K562 (cell line): Measurements from ENCODE around the gene FCGR3A. TPM values are rescaled to one million over a fixed set of nuclear protein-coding genes. Genes with fewer than 3 reads are reported as not detected.
A peak's percentile ranks its signal among the peaks of the same experiment; 100 is the strongest.
"Not testable (repeated sequence)": the region's sequence is repeated elsewhere in the genome, so short reads cannot be mapped to it uniquely, and the experiment has no call there.

ENCODE experiments used
- BACH1 ChIP-seq: fragments of 200-800 bp; sonication (Bioruptor generic); IDR thresholded peaks from 2 replicates; pipeline ENCODE4 v1.6.1; 2016; ENCODE audit warnings: missing genetic modification characterization, missing compliant biosample characterization
- CBFA2T3 ChIP-seq: fragments of 450-650 bp; IDR thresholded peaks from 2 replicates; pipeline ENCODE4 v1.6.1; 2017
- CREB3 ChIP-seq: fragments of 450-650 bp; conservative IDR thresholded peaks from 2 replicates; pipeline ENCODE4 v1.6.1; 2016; ENCODE audit warnings: missing genetic modification characterization, low read depth, mild to moderate bottlenecking, missing compliant biosample characterization, moderate library complexity
- CXXC5 ChIP-seq: fragments of 250-450 bp; sonication (Bioruptor Pico); IDR thresholded peaks from 2 replicates; pipeline ENCODE4 v1.8.0; 2022; ENCODE audit warnings: inconsistent platforms, mild to moderate bottlenecking, moderate library complexity
- FOXJ2 ChIP-seq: fragments of 200-800 bp; sonication (Bioruptor generic); IDR thresholded peaks from 2 replicates; pipeline ENCODE4 v1.6.1; 2016; ENCODE audit warnings: missing genetic modification characterization, missing compliant biosample characterization
- GATAD2A ChIP-seq: fragments of 450-650 bp; IDR thresholded peaks from 2 replicates; pipeline ENCODE4 v1.6.1; 2017
- GTF2A2 ChIP-seq: IDR thresholded peaks from 2 replicates; pipeline ENCODE4 v1.6.1; 2016; ENCODE audit warnings: mild to moderate bottlenecking, missing genetic modification characterization, missing compliant biosample characterization
- NCOR1 ChIP-seq: fragments of 450-650 bp; IDR thresholded peaks from 2 replicates; pipeline ENCODE4 v1.6.1; 2016; ENCODE audit warnings: mild to moderate bottlenecking, moderate library complexity
- NR2C1 ChIP-seq, 2 experiments: fragments of 450-650 bp; IDR thresholded peaks; 2 replicates each; pipeline ENCODE4 v1.6.1; 2017; ENCODE audit warnings: mild to moderate bottlenecking in 2 of 2, antibody characterized with exemption in 1 of 2, inconsistent platforms in 1 of 2, missing compliant biosample characterization in 1 of 2, missing genetic modification characterization in 1 of 2
- PBX2 ChIP-seq, 2 experiments: IDR thresholded peaks in 1 of 2; conservative IDR thresholded peaks in 1 of 2; 2 replicates each; pipeline ENCODE4 v1.6.1; 2016; ENCODE audit warnings: low read depth in 2 of 2, mild to moderate bottlenecking in 1 of 2, missing compliant biosample characterization in 1 of 2, missing genetic modification characterization in 1 of 2, moderate library complexity in 1 of 2
- PKNOX1 ChIP-seq: fragments of 450-650 bp; IDR thresholded peaks from 2 replicates; pipeline ENCODE4 v1.6.1; 2016
- SMARCA4 ChIP-seq: fragments of 450-650 bp; IDR thresholded peaks from 2 replicates; pipeline ENCODE4 v1.6.1; 2016
- TEAD1 ChIP-seq, 2 experiments: fragments of 450-650 bp in 1 of 2; sonication (generic) in 1 of 2; formaldehyde crosslinking; IDR thresholded peaks; 2 replicates each; pipeline versions ENCODE4 v1.4.0 to v1.8.0; 2020 to 2022; ENCODE audit warnings: mild to moderate bottlenecking in 2 of 2, missing genetic modification reagents in 1 of 2
- ZBTB9 ChIP-seq: fragments of 450-650 bp; formaldehyde crosslinking; IDR thresholded peaks from 2 replicates; pipeline ENCODE4 v1.4.0; 2020; ENCODE audit warnings: mild to moderate bottlenecking, moderate library complexity
- ZFP1 ChIP-seq: fragments of 450-650 bp; formaldehyde crosslinking; IDR thresholded peaks from 2 replicates; pipeline ENCODE4 v1.4.0; 2020; ENCODE audit warnings: mild to moderate bottlenecking, mixed read lengths
- polyA plus RNA-seq, 8 experiments: library from polyadenylated mRNA; depleted of rRNA in 4 of 8; stranded (reverse) in 5 of 8; unstranded in 3 of 8; fragments of >200 nt; fragmentation: Nextera tagmentation in 2 of 8; fragmentation: Illumina TruSeq in 1 of 8; extraction: Ambion mirVana in 2 of 8; extraction: Trizol in 1 of 8; gene quantifications; 2 replicates each; pipeline versions ENCODE4 v1.2.1 to v1.2.3, GENCODE V29; 2011 to 2014; ENCODE audit warnings: inconsistent platforms in 1 of 8, missing spikeins in 1 of 8
- total RNA-seq, 7 experiments: library from RNA; depleted of rRNA in 6 of 7; stranded (reverse); fragments of >200 nt in 6 of 7; fragmentation: Illumina TruSeq in 2 of 7; extraction: Trizol in 2 of 7; gene quantifications; 2 replicates each; pipeline versions ENCODE4 v1.2.1 to v1.2.3, GENCODE V29; 2011 to 2021; ENCODE audit warnings: low replicate concordance in 1 of 7

FCGR3A gene
- total and polyA plus RNA-seq, 9 of the 15 experiments (the other 6 are each of a cell fraction or from before 2014, with no cell fraction given), result 0.04 to 0.29 (median 0.14) TPM; not detected in 3

GRCh38 chr1:161557506-161558450 is 8.2 kb upstream of the FCGR3A start (continued):
- TF ChIP-seq PKNOX1 (peak; percentile 51; the same call in 1 of the 2 replicates), CBFA2T3 (peak; percentile 50), TEAD1 (CRISPR knock-in tag; IDR thresholded peaks at IDR 0.05) (0 out of 4 replicates have a peak, but pooled peaks of 1 of the 2 experiments have one; percentile 14), PBX2 (tag; conservative IDR thresholded peaks at IDR 0.05; ENCODE audit: low read depth) (0 out of 2 replicates have a peak, but pooled peaks have one; percentile 15), GTF2A2 (tag) (peak; percentile 59; the same call in 1 of the 2 replicates), FOXJ2 (tag) (peak; percentile 56; the same call in 1 of the 2 replicates), ZFP1 (CRISPR knock-in tag) (0 out of 2 replicates have a peak, but pooled peaks have one; percentile 12), NCOR1 (0 out of 2 replicates have a peak, but pooled peaks have one; percentile 21), ZBTB9 (CRISPR knock-in tag) (peak; percentile 68; the same call in 1 of the 2 replicates), CREB3 (tag) (peak; percentile 78), CXXC5 (peak; percentile 53), BACH1 (tag) (peak; percentile 91), GATAD2A (peak; percentile 65; the same call in 1 of the 2 replicates), SMARCA4 (peak; percentile 33; the same call in 1 of the 2 replicates), NR2C1 (tag; IDR thresholded peaks at IDR 0.05) (peak; percentile 60)
- not testable (repeated sequence) for TF ChIP-seq PBX2 (CRISPR knock-in tag; IDR thresholded peaks at IDR 0.05; ENCODE audit: low read depth); NR2C1 (IDR thresholded peaks at IDR 0.05)
